ENCODE measurements around the gene ARL15.

ARL15 gene

GRCh38 chr5:54243483-54244080 lies 66.8 kb downstream of the ARL15 start:
- DNase-seq (ENCODE audit: low read depth) = no peak

GRCh38 chr5:54242297-54242696 lies 68.1 kb downstream of the ARL15 start:
- DNase-seq (ENCODE audit: low read depth) = no peak

GRCh38 chr5:54234304-54234933 lies 76.0 kb downstream of the ARL15 start:
- no peak for DNase-seq (ENCODE audit: low read depth)

GRCh38 chr5:54230936-54231685 lies 79.3 kb downstream of the ARL15 start:
- DNase-seq (ENCODE audit: low read depth) = no peak

- DNase-seq (ENCODE audit: low read depth) = peak; percentile 64
These were observed 81.2 kb downstream of the ARL15 start for GRCh38 chr5:54229041-54229780.

GRCh38 chr5:54227759-54228158 lies 82.6 kb downstream of the ARL15 start:
- DNase-seq (ENCODE audit: low read depth) = no peak

- no peak for DNase-seq (ENCODE audit: low read depth)
These were observed 83.3 kb downstream of the ARL15 start for GRCh38 chr5:54227109-54227508.

- DNase-seq (ENCODE audit: low read depth) = no peak
These were observed 84.2 kb downstream of the ARL15 start for GRCh38 chr5:54226215-54226614.

GRCh38 chr5:54224103-54224826 lies 86.1 kb downstream of the ARL15 start:
- DNase-seq (ENCODE audit: low read depth) = no peak

GRCh38 chr5:54222336-54222735 lies 88.0 kb downstream of the ARL15 start:
- no peak for DNase-seq (ENCODE audit: low read depth)

GRCh38 chr5:54221135-54221534 lies 89.2 kb downstream of the ARL15 start:
- no peak for DNase-seq (ENCODE audit: low read depth)

GRCh38 chr5:54220230-54221040 lies 89.9 kb downstream of the ARL15 start:
- no peak for DNase-seq (ENCODE audit: low read depth)

GRCh38 chr5:54217826-54218503 lies 92.4 kb downstream of the ARL15 start:
- DNase-seq (ENCODE audit: low read depth) = no peak

GRCh38 chr5:54215233-54215736 lies 95.1 kb downstream of the ARL15 start:
- DNase-seq (ENCODE audit: low read depth) = no peak

- DNase-seq (ENCODE audit: low read depth) = no peak
These were observed 95.7 kb downstream of the ARL15 start for GRCh38 chr5:54214722-54215121.

- DNase-seq (ENCODE audit: low read depth) = no peak
These were observed 98.0 kb downstream of the ARL15 start for GRCh38 chr5:54212331-54212730.

GRCh38 chr5:54211912-54212311 lies 98.5 kb downstream of the ARL15 start:
- no peak for DNase-seq (ENCODE audit: low read depth)

GRCh38 chr5:54207566-54207965 lies 102.8 kb downstream of the ARL15 start:
- no peak for DNase-seq (ENCODE audit: low read depth)

- no peak for DNase-seq (ENCODE audit: low read depth)
These were observed 103.7 kb downstream of the ARL15 start for GRCh38 chr5:54206580-54207229.

GRCh38 chr5:54205918-54206317 lies 104.5 kb downstream of the ARL15 start:
- no peak for DNase-seq (ENCODE audit: low read depth)

Data from stimulated activated CD8-positive, alpha-beta memory T cell treated with anti-CD3 and anti-CD28 coated beads, Interleukin-7, amount 100 ng/mL, for 24 hours (primary cell).